Ramos (cell line): ENCODE data around the gene LAMA2.

Experiments used
- in situ Hi-C: fragments of 300-500 bp; cut with MboI; formaldehyde crosslinking; loops from one replicate; pipeline ENCODE4 v1.14.3; 2022; ENCODE audit warnings: low sequenced_read_pairs; ENCODE audit not compliant: unreplicated experiment

Gene LAMA2

GRCh38 chr6:129280293-129280644, 397.3 kb downstream of the LAMA2 start:
- in situ Hi-C loops = no loop called here

GRCh38 chr6:129280749-129281148, 397.8 kb downstream of the LAMA2 start:
- in situ Hi-C loops = no loop called here

- in situ Hi-C loops = no loop called here
These were observed 398.3 kb downstream of the LAMA2 start for GRCh38 chr6:129281168-129281796.

- in situ Hi-C loops = no loop called here
These were observed 399.1 kb downstream of the LAMA2 start for GRCh38 chr6:129282019-129282418.

GRCh38 chr6:129284225-129284624, 401.3 kb downstream of the LAMA2 start:
- in situ Hi-C loops = no loop called here

- in situ Hi-C loops = no loop called here
These were observed 404.6 kb downstream of the LAMA2 start for GRCh38 chr6:129287231-129288177.

GRCh38 chr6:129289442-129289841, 406.5 kb downstream of the LAMA2 start:
- in situ Hi-C loops = no loop called here

GRCh38 chr6:129292836-129293235, 409.9 kb downstream of the LAMA2 start:
- in situ Hi-C loops = no loop called here

GRCh38 chr6:129297592-129297991, 414.7 kb downstream of the LAMA2 start:
- in situ Hi-C loops = no loop called here

GRCh38 chr6:129302671-129303070, 419.7 kb downstream of the LAMA2 start:
- in situ Hi-C loops = no loop called here

- in situ Hi-C loops = no loop called here
These were observed 423.9 kb downstream of the LAMA2 start for GRCh38 chr6:129306826-129307225.

- in situ Hi-C loops = no loop called here
These were observed 424.9 kb downstream of the LAMA2 start for GRCh38 chr6:129307845-129308244.

- in situ Hi-C loops = no loop called here
These were observed 426.2 kb downstream of the LAMA2 start for GRCh38 chr6:129309154-129309553.

- in situ Hi-C loops = no loop called here
These were observed 429.9 kb downstream of the LAMA2 start for GRCh38 chr6:129312880-129313279.

- in situ Hi-C loops = no loop called here
These were observed 431.6 kb downstream of the LAMA2 start for GRCh38 chr6:129314575-129314974.

GRCh38 chr6:129317931-129318820, 435.2 kb downstream of the LAMA2 start:
- in situ Hi-C loops = no loop called here

- in situ Hi-C loops = no loop called here
These were observed 438.0 kb downstream of the LAMA2 start for GRCh38 chr6:129320892-129321291.

- in situ Hi-C loops = no loop called here
These were observed 438.4 kb downstream of the LAMA2 start for GRCh38 chr6:129321303-129321702.

GRCh38 chr6:129324345-129324744, 441.4 kb downstream of the LAMA2 start:
- in situ Hi-C loops = no loop called here

GRCh38 chr6:129329678-129330077, 446.7 kb downstream of the LAMA2 start:
- in situ Hi-C loops = no loop called here
